KOPT-K1 (cell line): Measurements from ENCODE around the gene STIP1.
"Not testable (repeated sequence)": the region's sequence is repeated elsewhere in the genome, so short reads cannot be mapped to it uniquely, and the experiment has no call there.

ENCODE experiments used
- H3K27ac ChIP-seq: fragments of 200-600 bp; sonication (generic); 2 replicates; pipeline ENCODE4 v1.5.1; 2016; ENCODE audit warnings: antibody characterized with exemption, mild to moderate bottlenecking, low read depth, low read length; ENCODE audit not compliant: poor library complexity, severe bottlenecking
- H3K36me3 ChIP-seq: fragments of 200-600 bp; sonication (generic); 2 replicates; pipeline ENCODE4 v1.5.1; 2017; ENCODE audit warnings: antibody characterized with exemption, mild to moderate bottlenecking, low read length, moderate library complexity; ENCODE audit not compliant: insufficient read depth
- H3K9me3 ChIP-seq: fragments of 200-600 bp; sonication (generic); 2 replicates; pipeline ENCODE4 v1.5.1; 2017; ENCODE audit warnings: antibody characterized with exemption, low read length, mild to moderate bottlenecking; ENCODE audit not compliant: insufficient read depth, poor library complexity, severe bottlenecking

Gene STIP1

GRCh38 chr11:64243236-64243854 lies 57.4 kb downstream of the STIP1 start:
- H3K9me3 ChIP-seq: no peaks in the 10 kb centered on the region
- no peak overlapping the region for H3K27ac ChIP-seq
- peaks cover 26% of the 10 kb centered on the region for H3K36me3 ChIP-seq

- H3K9me3 ChIP-seq: no peaks in the 10 kb centered on the region
- H3K27ac ChIP-seq: peak overlapping the region; percentile 15
- peaks cover 18% of the 10 kb centered on the region for H3K36me3 ChIP-seq
Measured at GRCh38 chr11:64244107-64244506, 58.1 kb downstream of the STIP1 start.

- H3K9me3 ChIP-seq: no peaks in the 10 kb centered on the region
- H3K27ac ChIP-seq: peak overlapping the region; percentile 87
- H3K36me3 ChIP-seq: peaks cover 18% of the 10 kb centered on the region
Measured at GRCh38 chr11:64244966-64245365, 59.0 kb downstream of the STIP1 start.

GRCh38 chr11:64245401-64245796 lies 59.4 kb downstream of the STIP1 start:
- Histone ChIP-seq H3K36me3 (peaks cover 18% of the 10 kb centered on the region), H3K9me3 (no peaks in the 10 kb centered on the region), H3K27ac (peak overlapping the region; percentile 87)

- Histone ChIP-seq H3K9me3 (no peaks in the 10 kb centered on the region), H3K27ac (peak overlapping the region; percentile 87), H3K36me3 (peaks cover 18% of the 10 kb centered on the region)
Measured at GRCh38 chr11:64245797-64246620, 60.0 kb downstream of the STIP1 start.

GRCh38 chr11:64246621-64246870 lies 60.6 kb downstream of the STIP1 start:
- H3K9me3 ChIP-seq: not testable (repeated sequence)
- peak overlapping the region; percentile 87 for H3K27ac ChIP-seq
- H3K36me3 ChIP-seq: peaks cover 18% of the 10 kb centered on the region

- Histone ChIP-seq H3K9me3 (no peaks in the 10 kb centered on the region), H3K27ac (peak within 1 kb of the TSS; percentile 87)
Measured at GRCh38 chr11:64246871-64247728, 61.1 kb downstream of the STIP1 start, which contains the start of gene PPP1R14B. Gene PPP1R14B, minus strand, starts transcription at chr11:64246943. Its CDS starts 270 bp downstream, at chr11:64246673.

GRCh38 chr11:64247729-64248531 lies 62.0 kb downstream of the STIP1 start:
- no peak overlapping the region for H3K27ac ChIP-seq
- H3K9me3 ChIP-seq: no peaks in the 10 kb centered on the region
- peaks cover 18% of the 10 kb centered on the region for H3K36me3 ChIP-seq

More at GRCh38 chr11:64246871-64247728, 61.1 kb downstream of the STIP1 start, which contains the start of gene PPP1R14B:
- H3K36me3 ChIP-seq: peaks cover 18% of the 10 kb centered on the region

GRCh38 chr11:64248578-64248977 lies 62.6 kb downstream of the STIP1 start:
- no peaks in the 10 kb centered on the region for H3K9me3 ChIP-seq
- no peak overlapping the region for H3K27ac ChIP-seq
- peaks cover 12% of the 10 kb centered on the region for H3K36me3 ChIP-seq

- H3K9me3 ChIP-seq: no peaks in the 10 kb centered on the region
- H3K36me3 ChIP-seq: peaks cover 7% of the 10 kb centered on the region
- no peak overlapping the region for H3K27ac ChIP-seq
Measured at GRCh38 chr11:64249038-64249437, 63.1 kb downstream of the STIP1 start.

GRCh38 chr11:64249563-64250414 lies 63.8 kb downstream of the STIP1 start:
- no peak overlapping the region for H3K27ac ChIP-seq
- no peaks in the 10 kb centered on the region for H3K9me3 ChIP-seq
- H3K36me3 ChIP-seq: no peaks in the 10 kb centered on the region

- no peaks in the 10 kb centered on the region; the same call in 1 of the 2 replicates for H3K36me3 ChIP-seq
- H3K9me3 ChIP-seq: no peaks in the 10 kb centered on the region
- H3K27ac ChIP-seq: peak overlapping the region; percentile 21
Measured at GRCh38 chr11:64250415-64251015, 64.5 kb downstream of the STIP1 start.

- peaks cover under 1% of the 10 kb centered on the region; the same call in 1 of the 2 replicates for H3K36me3 ChIP-seq
- H3K9me3 ChIP-seq: no peaks in the 10 kb centered on the region
- H3K27ac ChIP-seq: peak within 1 kb of the TSS; percentile 21
Measured at GRCh38 chr11:64251016-64251752, 65.2 kb downstream of the STIP1 start, which contains the start of gene PLCB3. Gene PLCB3, plus strand, starts transcription at chr11:64251530. Its CDS starts 120 bp downstream, at chr11:64251650.
